Motor neuron (in vitro differentiated cells): ENCODE data around the gene SIRT7. TPM values are rescaled to one million over a fixed set of nuclear protein-coding genes. Genes with fewer than 3 reads are reported as not detected.

Experiments used
- ATAC-seq, 8 experiments: fragments of 200-7000 bp; cut with Tn5 transposase; replicated peaks in 6 of 8; 2 replicates each; pipeline ENCODE4 v1.8.0; 2021; ENCODE audit warnings: mild to moderate bottlenecking in 8 of 8, moderate library complexity in 8 of 8
- H3K27ac ChIP-seq, 2 donors: fragments of 250-450 bp; sonication (Bioruptor Pico); 2 replicates each; pipeline ENCODE4 v1.9.0; 2021; ENCODE audit warnings: antibody characterized with exemption in 2 of 2, mild to moderate bottlenecking in 2 of 2, moderate library complexity in 1 of 2
- H3K4me1 ChIP-seq, 2 donors: fragments of 250-450 bp; sonication (Bioruptor Pico); replicated peaks in 1 of 2; 2 replicates each; pipeline ENCODE4 v1.6.1; 2021; ENCODE audit warnings: antibody characterized with exemption in 2 of 2, mild to moderate bottlenecking in 2 of 2, moderate library complexity in 1 of 2
- H3K4me3 ChIP-seq, 5 donors: fragments of 250-450 bp; sonication (Bioruptor Pico); 2 replicates each; pipeline ENCODE4 v1.9.0; 2021; ENCODE audit warnings: antibody characterized with exemption in 5 of 5, mild to moderate bottlenecking in 5 of 5, moderate library complexity in 4 of 5
- WGBS, 10 experiments: fragments of 450-650 bp; shearing (Covaris generic); methylation state at CpG; one replicate each; pipeline ENCODE4 v1.0.0; 2022; 5-methylcytosine and 5-hydroxymethylcytosine counted together
- in situ Hi-C, 9 experiments: fragments of 400-800 bp; cut with MboI; loops; one replicate each; pipeline ENCODE4 v1.15.0; 2021; ENCODE audit warnings: low sequenced_read_pairs in 9 of 9, low pct_unique_long_range_greater_than_20kb in 2 of 9; ENCODE audit not compliant: unreplicated experiment in 9 of 9
- total RNA-seq, 8 experiments: library from RNA; unstranded; fragments of 300-600 nt; gene quantifications; 2 replicates each; pipeline versions ENCODE4 v1.2.3 to v1.2.4, GENCODE V29; 2022

The SIRT7 gene
- total RNA-seq, 8 experiments from 2014 or later, result 7.2 to 37.9 (median 14.5) TPM

GRCh38 chr17:81933178-81933699, 15.3 kb upstream of the SIRT7 start:
- Histone ChIP-seq H3K27ac (no peak overlapping the region), H3K4me3 (no peak overlapping the region), H3K4me1 (peaks cover 24 to 25% of the 10 kb centered on the region in 2 donors)
- in situ Hi-C loops, result no loop called here
- 60 to 97% (median 91%) methylated on average over 1 to 7 of the region's 14 CpGs; no CpG with 5 or more reads in 7 of the 10 experiments for WGBS, 10 experiments
- ATAC-seq, result no peak

- no peak for ATAC-seq
Measured at GRCh38 chr17:81932333-81932983, 14.5 kb upstream of the SIRT7 start.

DNA sequence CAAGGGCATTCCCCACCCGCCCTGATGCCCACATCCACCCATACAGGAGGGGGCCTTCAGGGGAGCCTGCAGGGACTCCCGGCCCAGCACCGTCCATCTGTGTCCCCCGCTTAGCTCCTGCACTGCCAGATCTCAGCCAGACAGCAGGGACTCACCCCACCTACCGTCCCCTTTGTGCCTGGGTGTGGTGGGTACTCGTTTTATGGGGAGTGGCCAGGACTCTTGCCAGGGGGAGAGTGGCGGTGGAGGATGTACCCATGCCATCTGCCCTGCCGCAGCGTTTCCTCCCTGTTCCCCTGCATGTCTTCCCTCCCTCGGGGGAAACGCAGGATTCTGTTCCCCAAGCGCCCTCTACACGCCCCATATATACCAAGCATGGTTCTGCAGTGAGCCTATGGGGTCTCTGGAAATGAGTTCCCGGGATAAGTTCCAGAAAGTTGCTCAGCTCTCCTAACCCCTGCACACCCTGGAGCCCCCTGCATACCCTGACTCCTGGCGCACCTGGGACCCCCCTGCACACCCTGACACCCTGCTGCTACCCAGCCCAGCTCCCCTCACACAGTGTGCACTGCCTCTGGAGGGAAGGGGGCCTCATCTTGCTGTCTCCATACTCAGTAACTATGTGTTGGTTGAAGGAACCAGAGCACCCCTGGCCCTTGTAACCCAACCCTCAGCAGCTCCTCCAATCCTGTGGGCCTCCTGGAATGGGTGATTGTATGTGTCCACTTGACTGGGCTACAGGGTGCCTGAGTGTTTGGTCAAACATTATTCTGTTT, 13.8 kb upstream of the SIRT7 start:
- Histone ChIP-seq H3K27ac (no peak overlapping the region), H3K4me1 (peaks cover 16 to 18% of the 10 kb centered on the region in 2 donors), H3K4me3 (no peak overlapping the region)
- in situ Hi-C loops, result no loop called here
- 15 to 83% methylated on average over 1 to 6 of the region's 15 CpGs; no CpG with 5 or more reads in 8 of the 10 experiments for WGBS, 10 experiments
- ATAC-seq, result no peak

More at GRCh38 chr17:81932333-81932983, 14.5 kb upstream of the SIRT7 start:
- WGBS, 10 experiments, result 93 to 100% methylated on average over 1 to 3 of the region's 9 CpGs; no CpG with 5 or more reads in 8 of the 10 experiments
- H3K4me3 ChIP-seq, result no peak overlapping the region
- in situ Hi-C loops, result no loop called here
- H3K27ac ChIP-seq, result no peak overlapping the region
- peaks cover 16 to 18% of the 10 kb centered on the region in 2 donors for H3K4me1 ChIP-seq

DNA sequence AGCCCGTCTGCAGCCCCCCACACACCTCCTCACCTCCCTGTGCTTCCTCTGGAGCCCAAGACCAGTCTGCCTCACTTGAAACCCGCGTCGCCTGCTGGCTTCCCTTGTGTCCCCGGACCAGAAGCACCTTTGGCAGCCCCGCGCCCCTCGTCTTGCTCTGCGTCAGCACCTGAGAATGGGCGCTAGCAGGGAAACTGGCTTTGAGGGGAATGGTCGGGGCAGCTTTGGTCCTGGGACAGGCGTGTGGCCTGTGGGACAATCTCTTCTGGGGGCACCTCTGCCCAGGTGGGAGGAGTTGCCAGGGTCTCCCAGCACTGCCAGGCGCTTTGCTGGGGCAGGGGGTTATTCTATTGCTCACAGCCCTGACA, 13.2 kb upstream of the SIRT7 start:
- Histone ChIP-seq H3K27ac (no peak overlapping the region), H3K4me3 (no peak overlapping the region), H3K4me1 (peaks cover 18 to 19% of the 10 kb centered on the region in 2 donors)
- 68 to 80% methylated on average over 2 to 9 of the region's 13 CpGs; no CpG with 5 or more reads in 8 of the 10 experiments for WGBS, 10 experiments
- ATAC-seq, result no peak
- in situ Hi-C loops, result no loop called here

DNA sequence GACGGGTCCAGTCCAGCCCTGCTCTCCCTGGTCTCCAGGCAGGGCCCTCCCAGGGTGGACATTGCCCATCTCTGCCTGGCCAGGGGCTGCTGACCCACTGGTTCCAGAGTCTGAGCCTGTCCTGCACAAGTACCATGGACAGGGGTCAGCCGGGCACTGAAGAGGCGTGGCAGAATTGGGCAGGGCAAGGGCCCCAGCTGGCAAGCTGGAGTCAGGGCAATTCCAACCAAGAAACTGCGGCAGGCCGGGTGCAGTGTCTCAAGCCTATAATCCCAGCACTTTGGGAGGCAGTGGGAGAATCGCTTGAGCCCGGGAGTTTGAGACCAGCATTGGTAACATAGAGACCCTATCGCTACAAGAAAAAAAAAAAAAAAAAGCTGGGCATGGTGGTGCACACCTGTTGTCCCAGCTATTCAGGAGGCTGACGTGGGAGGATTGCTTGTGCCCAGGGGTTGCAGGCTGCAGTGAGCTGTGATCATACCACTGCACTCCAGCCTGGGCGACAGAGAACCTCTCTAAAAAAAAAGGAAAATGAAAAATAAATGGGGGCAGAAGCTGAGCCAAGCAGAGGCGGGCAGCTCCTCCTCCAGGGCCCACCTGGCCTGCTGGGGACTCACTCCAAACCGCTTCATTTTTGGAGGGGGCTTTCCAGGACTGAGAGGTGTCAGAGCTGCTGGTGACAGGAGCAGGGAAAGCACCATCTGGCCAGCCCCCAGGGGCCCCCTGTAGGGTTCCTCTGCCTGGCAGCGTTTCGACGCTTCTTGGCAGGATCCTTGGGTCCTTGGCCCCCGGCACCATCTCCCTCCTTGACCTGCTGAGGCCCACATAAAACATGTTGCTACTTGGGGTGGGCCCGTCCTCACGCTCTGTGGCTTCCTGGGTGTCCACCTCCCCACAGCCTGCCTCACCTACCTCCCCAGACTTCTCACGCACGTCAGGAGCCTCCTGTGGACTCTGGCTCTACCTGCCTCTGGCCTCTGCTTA, 12.5 kb upstream of the SIRT7 start:
- no peak overlapping the region for H3K4me3 ChIP-seq
- WGBS, 10 experiments, result 75 to 100% (median 88%) methylated on average over 2 to 9 of the region's 20 CpGs; no CpG with 5 or more reads in 2 of the 10 experiments
- ATAC-seq, result no peak
- no peak overlapping the region for H3K27ac ChIP-seq
- in situ Hi-C loops, result no loop called here
- peaks cover 13 to 15% of the 10 kb centered on the region in 2 donors for H3K4me1 ChIP-seq

DNA sequence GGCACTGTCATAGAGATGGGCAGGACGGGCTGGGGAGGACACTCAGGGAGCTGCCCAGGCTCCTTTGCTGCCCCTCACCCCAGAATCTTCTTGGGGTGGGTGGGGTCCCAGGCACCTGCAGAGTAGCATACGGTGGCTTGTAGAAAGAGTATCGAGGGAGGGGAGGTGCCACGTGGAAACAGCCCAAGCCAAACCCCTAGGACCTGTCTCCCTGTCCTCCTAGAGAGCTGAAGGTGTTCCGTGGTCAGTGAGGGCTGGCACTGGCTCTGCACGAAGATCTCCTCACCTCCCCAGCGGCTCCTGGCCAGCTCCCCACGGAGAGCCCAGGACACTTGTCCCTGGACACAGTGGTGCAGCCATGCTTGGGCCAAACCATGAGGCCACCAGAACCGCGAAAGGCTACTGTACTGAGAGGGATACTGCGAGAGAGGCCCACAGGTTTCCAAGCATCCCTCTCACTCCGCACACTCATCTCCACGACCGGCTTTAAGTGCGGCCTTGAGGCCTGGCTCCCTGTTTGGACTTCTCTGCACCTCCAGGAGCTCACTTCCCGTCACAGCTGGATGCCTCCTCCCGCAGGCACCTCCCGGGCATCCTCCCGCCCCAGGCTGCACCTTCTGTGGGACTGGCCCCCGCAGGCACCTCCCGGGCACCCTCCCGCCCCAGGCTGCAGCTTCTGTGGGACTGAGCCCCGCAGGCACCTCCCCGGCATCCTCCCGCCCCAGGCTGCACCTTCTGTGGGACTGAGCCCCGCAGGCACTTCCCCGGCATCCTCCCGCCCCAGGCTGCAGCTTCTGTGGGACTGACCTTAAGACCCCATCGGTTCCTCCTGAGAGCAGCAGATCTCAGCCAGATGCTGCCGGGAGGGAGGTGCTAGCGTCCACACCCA, 11.5 kb upstream of the SIRT7 start:
- Histone ChIP-seq H3K4me3 (peak overlapping the region in 2 of 5 donors; percentile 72 to 94), H3K4me1 (peaks cover 21 to 22% of the 10 kb centered on the region in 2 donors), H3K27ac (no peak overlapping the region)
- in situ Hi-C loops, result no loop called here
- 20 to 80% (median 73%) methylated on average over 1 to 5 of the region's 31 CpGs; no CpG with 5 or more reads in 5 of the 10 experiments for WGBS, 10 experiments
- ATAC-seq, result peak in 1 of 8 experiments; percentile 1

DNA sequence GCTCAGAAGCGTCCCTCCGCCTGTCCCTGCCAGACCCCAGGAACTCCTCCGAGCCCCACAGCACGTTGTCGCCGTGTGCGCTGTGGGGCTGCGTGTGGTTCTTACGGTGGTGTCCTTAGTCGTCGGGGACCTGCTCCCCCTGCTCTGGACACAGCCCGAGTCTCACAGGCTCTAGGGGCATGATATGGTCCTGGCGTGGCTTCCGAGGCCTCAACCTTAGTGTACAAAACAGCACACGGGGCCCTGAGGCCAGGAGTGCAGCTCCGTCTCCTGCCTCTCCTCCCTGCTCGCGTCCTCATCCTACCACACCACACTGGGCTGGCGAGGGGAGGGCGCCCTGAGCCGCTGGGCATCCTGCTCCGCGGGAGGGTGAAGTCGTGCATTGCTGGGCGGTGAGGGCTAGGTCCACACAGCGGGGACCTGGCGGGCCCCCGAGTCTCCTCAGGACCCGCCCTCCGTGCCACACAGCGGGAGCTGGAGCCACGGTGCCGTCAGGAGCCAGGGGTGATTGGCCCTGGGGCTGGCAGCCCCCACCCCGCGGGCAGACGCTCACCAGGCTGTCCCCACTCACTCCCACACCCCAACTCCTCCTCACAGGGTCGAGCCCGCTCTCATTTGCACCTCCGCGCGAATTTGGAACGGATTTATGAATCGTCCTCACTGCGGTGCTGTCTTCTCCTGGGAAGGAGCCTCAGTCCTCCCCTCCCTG, 10.7 kb upstream of the SIRT7 start:
- peak in 5 of 8 experiments; percentile 0 to 4 (median 1) for ATAC-seq
- Histone ChIP-seq H3K4me1 (peaks cover 29% of the 10 kb centered on the region in 2 donors), H3K4me3 (peak overlapping the region; percentile 45 to 94 (median 63)), H3K27ac (peak overlapping the region in 1 of 2 donors; percentile 82)
- in situ Hi-C loops, result no loop called here
- 8 to 30% (median 30%) methylated on average over 2 to 14 of the region's 44 CpGs; no CpG with 5 or more reads in 7 of the 10 experiments for WGBS, 10 experiments

- WGBS, 10 experiments, result 0 to 8% (median 0%) methylated on average over 1 to 12 of the region's 98 CpGs; no CpG with 5 or more reads in 5 of the 10 experiments
- H3K27ac ChIP-seq, result peak within 1 kb of the TSS; percentile 56 to 92
Measured at GRCh38 chr17:81927653-81928543, 9.9 kb upstream of the SIRT7 start, which contains the start of gene MAFG. MAFG (minus strand) TSS chr17:81927735; CDS start chr17:81923185, 4,550 bp downstream.

DNA sequence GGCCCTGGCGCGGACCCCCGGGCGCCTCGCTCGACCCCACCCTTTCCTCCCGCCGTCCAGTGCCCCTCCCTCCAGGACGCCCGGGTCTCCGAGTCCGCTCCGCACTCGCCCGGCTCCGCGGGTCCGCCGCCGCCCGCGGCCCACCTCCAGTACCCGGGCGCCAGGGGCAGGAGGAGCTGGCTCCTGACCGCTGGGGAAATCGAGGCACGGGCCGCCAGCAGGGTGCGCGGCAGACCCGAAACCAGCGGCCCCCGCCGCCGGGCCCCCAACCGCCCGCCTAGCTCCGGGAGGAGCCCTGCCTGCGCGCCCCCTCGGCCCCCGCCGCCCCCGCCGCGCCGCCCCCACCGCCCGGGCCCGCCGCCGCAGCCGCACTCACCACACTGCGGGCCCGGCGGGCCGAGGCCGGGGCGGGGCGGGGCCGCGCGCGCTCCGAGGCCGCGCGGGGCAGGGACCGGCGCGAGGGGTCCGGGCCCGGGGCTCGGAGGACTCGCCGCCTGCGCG, 9.2 kb upstream of the SIRT7 start:
- Histone ChIP-seq H3K27ac (peak overlapping the region; percentile 56 to 92), H3K4me3 (peak overlapping the region; percentile 45 to 94 (median 63)), H3K4me1 (peaks cover 39 to 40% of the 10 kb centered on the region in 2 donors)
- peak in 5 of 8 experiments; percentile 1 to 14 (median 3) for ATAC-seq
- 0% methylated on average over 2 of the region's 78 CpGs; no CpG with 5 or more reads in 9 of the 10 experiments for WGBS, 10 experiments
- in situ Hi-C loops, result no loop called here

More at GRCh38 chr17:81927653-81928543, 9.9 kb upstream of the SIRT7 start, which contains the start of gene MAFG:
- ATAC-seq, result peak; percentile 37 to 74 (median 62)
- Histone ChIP-seq H3K4me3 (peak within 1 kb of the TSS; percentile 45 to 94 (median 63)), H3K4me1 (peaks cover 37% of the 10 kb centered on the region in 2 donors)
- in situ Hi-C loops, result no loop called here

GRCh38 chr17:81926451-81927151, 8.6 kb upstream of the SIRT7 start:
- 0% methylated on average over 2 to 3 of the region's 46 CpGs; no CpG with 5 or more reads in 8 of the 10 experiments for WGBS, 10 experiments
- in situ Hi-C loops, result no loop called here
- peak overlapping the region; percentile 56 to 92 for H3K27ac ChIP-seq
- H3K4me3 ChIP-seq, result peak overlapping the region; percentile 45 to 94 (median 63)
- H3K4me1 ChIP-seq, result peaks cover 39 to 40% of the 10 kb centered on the region in 2 donors
- peak; percentile 25 to 56 (median 43) for ATAC-seq
